Smooth muscle cell of trachea (primary cell): Measurements from ENCODE around the gene PBX1. TPM values are rescaled to one million over a fixed set of nuclear protein-coding genes. Genes with fewer than 3 reads are reported as not detected.

Source experiments
- total RNA-seq: library from RNA; depleted of rRNA; stranded (reverse); fragments of >200 nt; gene quantifications from 2 replicates; pipeline ENCODE4 v1.2.1, GENCODE V29; 2014

Gene PBX1
- total RNA-seq = 60.7 and 68.4 TPM in 2 replicates

GRCh38 chr1:164558461-164559341 is at the start of gene PBX1:
Gene PBX1, plus strand, starts transcription at chr1:164559184.

